ENCODE data around the gene ITPA.

The ITPA gene

GRCh38 chr20:3209257-3209945 is at the start of gene ITPA:
TSS of gene ITPA (plus strand) at chr20:3209498. CDS start at chr20:3209552, 54 bp downstream.
- DNase-seq, result peak; percentile 63 to 77

- peak in 1 of 2 experiments; percentile 23 for DNase-seq
These were observed 48.9 kb upstream of the ITPA start for GRCh38 chr20:3160418-3160817.

GRCh38 chr20:3161316-3162079 is 47.8 kb upstream of the ITPA start:
- DNase-seq, result no peak

- DNase-seq, result no peak
These were observed 47.2 kb upstream of the ITPA start for GRCh38 chr20:3162080-3162611.

GRCh38 chr20:3163099-3164042 is 45.9 kb upstream of the ITPA start:
- DNase-seq, result no peak

- DNase-seq, result no peak
These were observed 45.1 kb upstream of the ITPA start for GRCh38 chr20:3164043-3164762.

GRCh38 chr20:3164763-3165410 is 44.4 kb upstream of the ITPA start:
- DNase-seq, result no peak

GRCh38 chr20:3165473-3166337 is 43.6 kb upstream of the ITPA start:
- DNase-seq, result no peak

GRCh38 chr20:3166338-3166912 is 42.9 kb upstream of the ITPA start:
- DNase-seq, result no peak

GRCh38 chr20:3166913-3167342 is 42.4 kb upstream of the ITPA start:
- DNase-seq, result no peak

- DNase-seq, result no peak
These were observed 41.6 kb upstream of the ITPA start for GRCh38 chr20:3167738-3168078.

GRCh38 chr20:3168079-3168828 is 41.0 kb upstream of the ITPA start:
- no peak for DNase-seq

GRCh38 chr20:3168829-3169590 is 40.3 kb upstream of the ITPA start:
- DNase-seq, result no peak

GRCh38 chr20:3171391-3172125 is 37.7 kb upstream of the ITPA start:
- DNase-seq, result no peak

GRCh38 chr20:3172126-3172932 is 37.0 kb upstream of the ITPA start:
- no peak for DNase-seq

GRCh38 chr20:3172933-3173609 is 36.2 kb upstream of the ITPA start, which contains the start of gene LZTS3:
TSS of gene LZTS3 (minus strand) at chr20:3173549. CDS start at chr20:3167163, 6,386 bp downstream.
- peak; percentile 76 for DNase-seq

Data from activated CD4-positive, alpha-beta T cell treated with anti-CD3 and anti-CD28 coated beads, Interleukin-2, amount 50 U/mL, for 48 hours (primary cell).